HEK293 (cell line): ENCODE results near the gene ZNF189.

ENCODE experiments used
- CTCF ChIA-PET: fragments of 350-600 bp; formaldehyde crosslinking; extraction: SDS; loops from one replicate; lab custom pipeline; 2021; ENCODE audit warnings: antibody characterized with exemption; lab: Yijun Ruan, JAX
- POLR2A ChIA-PET: fragments of 300-600 bp; formaldehyde crosslinking; extraction: SDS; loops from one replicate; lab custom pipeline; 2020; ENCODE audit warnings: antibody characterized with exemption, inconsistent platforms; lab: Yijun Ruan, JAX
- H3K27ac ChIP-seq: fragments of 200-500 bp; sonication (Bioruptor generic); 2 replicates; pipeline ENCODE4 v1.5.1; 2014; ENCODE audit warnings: low read depth, low read length, control low read depth, inconsistent platforms; ENCODE audit errors: extremely low read depth
- H3K36me3 ChIP-seq, 2 experiments: fragments of 200-500 bp in 1 of 2; sonication (Bioruptor generic) in 1 of 2; 1 replicate in 1 of 2; 2 replicates in 1 of 2; pipeline ENCODE4 v1.5.1; 2014 to 2017; ENCODE audit warnings: inconsistent platforms in 2 of 2, low read length in 2 of 2; ENCODE audit not compliant: control insufficient read depth in 2 of 2, insufficient read depth in 1 of 2
- H3K4me1 ChIP-seq: fragments of 200-500 bp; sonication (Bioruptor generic); 2 replicates; pipeline ENCODE4 v1.5.1; 2014; ENCODE audit warnings: mild to moderate bottlenecking, low read length, inconsistent platforms; ENCODE audit not compliant: control insufficient read depth, insufficient read depth
- H3K4me3 ChIP-seq: 2 replicates; pipeline ENCODE4 v1.5.1; 2011; ENCODE audit warnings: low read depth, mild to moderate bottlenecking, control low read depth, low read length, moderate library complexity
- H3K9me3 ChIP-seq: fragments of 200-500 bp; sonication (Bioruptor generic); 2 replicates; pipeline ENCODE4 v1.5.1; 2014; ENCODE audit warnings: low read depth, low read length, inconsistent platforms; ENCODE audit not compliant: control insufficient read depth, insufficient read depth
- IKZF3 ChIP-seq: fragments of 450-650 bp; IDR thresholded peaks from 2 replicates; pipeline ENCODE4 v1.5.0; 2018; ENCODE audit warnings: missing biosample characterization, mild to moderate bottlenecking, missing genetic modification characterization, moderate library complexity
- KLF7 ChIP-seq: fragments of 450-650 bp; formaldehyde crosslinking; IDR thresholded peaks from 2 replicates; pipeline ENCODE4 v1.5.1; 2016; ENCODE audit warnings: missing biosample characterization, missing genetic modification characterization, borderline replicate concordance
- MZF1 ChIP-seq: fragments of 450-650 bp; formaldehyde crosslinking; IDR thresholded peaks from 2 replicates; pipeline ENCODE4 v1.5.1; 2017; ENCODE audit warnings: missing biosample characterization, missing genetic modification characterization, borderline replicate concordance
- SALL2 ChIP-seq: fragments of 450-650 bp; formaldehyde crosslinking; IDR thresholded peaks from 2 replicates; pipeline ENCODE4 v1.5.0; 2017; ENCODE audit warnings: missing biosample characterization, mild to moderate bottlenecking, missing genetic modification characterization, borderline replicate concordance
- SP3 ChIP-seq: fragments of 450-650 bp; formaldehyde crosslinking; IDR thresholded peaks from 2 replicates; pipeline ENCODE4 v1.5.1; 2016; ENCODE audit warnings: missing biosample characterization, missing genetic modification characterization
- WT1 ChIP-seq: fragments of 450-650 bp; formaldehyde crosslinking; IDR thresholded peaks from 2 replicates; pipeline ENCODE4 v1.5.1; 2016; ENCODE audit warnings: missing biosample characterization, missing genetic modification characterization
- ZNF214 ChIP-seq: fragments of 450-650 bp; formaldehyde crosslinking; IDR thresholded peaks from 2 replicates; pipeline ENCODE4 v1.5.1; 2017; ENCODE audit warnings: missing biosample characterization, mild to moderate bottlenecking, missing genetic modification characterization, borderline replicate concordance
- ZNF223 ChIP-seq: fragments of 450-650 bp; formaldehyde crosslinking; IDR thresholded peaks from 2 replicates; pipeline ENCODE4 v1.5.1; 2016; ENCODE audit warnings: missing biosample characterization, missing genetic modification characterization
- ZNF302 ChIP-seq: fragments of 450-650 bp; formaldehyde crosslinking; IDR thresholded peaks from 2 replicates; pipeline ENCODE4 v1.5.1; 2016; ENCODE audit warnings: missing biosample characterization, missing genetic modification characterization, low read depth
- ZNF560 ChIP-seq: fragments of 450-650 bp; formaldehyde crosslinking; IDR thresholded peaks from 2 replicates; pipeline ENCODE4 v1.5.1; 2017; ENCODE audit warnings: missing biosample characterization, missing genetic modification characterization, borderline replicate concordance
- ZNF571 ChIP-seq: fragments of 450-650 bp; formaldehyde crosslinking; IDR thresholded peaks from 2 replicates; pipeline ENCODE4 v1.5.0; 2017; ENCODE audit warnings: missing biosample characterization, missing genetic modification characterization
- ZNF768 ChIP-seq: fragments of 450-650 bp; formaldehyde crosslinking; IDR thresholded peaks from 2 replicates; pipeline ENCODE4 v1.5.1; 2018; ENCODE audit warnings: missing biosample characterization, mild to moderate bottlenecking, missing genetic modification characterization
- TF ChIP-seq, protein P1 (sequence below): fragments of 450-650 bp; formaldehyde crosslinking; conservative IDR thresholded peaks from 2 replicates; pipeline ENCODE4 v1.5.1; 2016; ENCODE audit warnings: low read depth, missing biosample characterization, missing genetic modification characterization
- TF ChIP-seq, protein P2 (sequence below): fragments of 450-650 bp; formaldehyde crosslinking; IDR thresholded peaks from 2 replicates; pipeline ENCODE4 v1.5.1; 2016; ENCODE audit warnings: missing biosample characterization, missing genetic modification characterization
- TF ChIP-seq, protein P3 (sequence below): fragments of 450-650 bp; formaldehyde crosslinking; IDR thresholded peaks from 2 replicates; pipeline ENCODE4 v1.5.1; 2017; ENCODE audit warnings: missing biosample characterization, missing genetic modification characterization

Gene ZNF189

DNA sequence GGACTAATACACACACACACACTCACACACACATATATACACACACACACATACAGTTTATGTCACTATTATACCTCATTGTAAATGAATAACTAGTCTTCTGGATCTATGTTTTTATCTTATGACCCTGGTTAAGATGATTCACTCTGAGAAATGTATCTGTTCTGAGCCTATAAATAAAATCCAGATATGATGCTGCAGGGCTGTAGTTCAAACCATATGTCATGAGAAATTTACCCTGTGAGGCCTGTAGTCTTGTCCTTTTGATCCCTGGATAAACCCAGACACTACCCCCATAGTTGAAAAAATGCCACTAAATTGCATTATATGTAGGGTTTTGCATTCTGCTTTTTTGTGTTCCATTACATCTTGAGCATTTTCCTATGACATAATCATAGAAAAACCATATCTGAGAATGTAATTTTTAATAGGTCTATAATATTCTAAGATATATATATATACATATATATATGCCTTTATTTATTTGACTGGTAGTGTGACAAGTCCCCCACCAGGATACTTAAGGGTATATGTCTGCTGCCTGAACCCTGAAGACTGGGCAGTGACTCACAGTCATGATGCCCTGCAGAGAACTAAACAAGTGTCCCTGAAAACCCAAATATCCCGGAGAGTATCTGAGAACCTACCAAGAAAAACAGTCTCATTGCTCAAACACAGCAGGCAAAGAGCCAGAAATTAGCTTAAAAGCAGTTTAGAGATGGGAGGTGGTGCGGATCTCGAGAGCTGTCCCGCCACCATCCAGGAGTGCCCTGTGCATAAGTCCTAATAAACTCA lies 55.3 kb downstream of the ZNF189 start (continued):
- TF ChIP-seq, protein P1, sequence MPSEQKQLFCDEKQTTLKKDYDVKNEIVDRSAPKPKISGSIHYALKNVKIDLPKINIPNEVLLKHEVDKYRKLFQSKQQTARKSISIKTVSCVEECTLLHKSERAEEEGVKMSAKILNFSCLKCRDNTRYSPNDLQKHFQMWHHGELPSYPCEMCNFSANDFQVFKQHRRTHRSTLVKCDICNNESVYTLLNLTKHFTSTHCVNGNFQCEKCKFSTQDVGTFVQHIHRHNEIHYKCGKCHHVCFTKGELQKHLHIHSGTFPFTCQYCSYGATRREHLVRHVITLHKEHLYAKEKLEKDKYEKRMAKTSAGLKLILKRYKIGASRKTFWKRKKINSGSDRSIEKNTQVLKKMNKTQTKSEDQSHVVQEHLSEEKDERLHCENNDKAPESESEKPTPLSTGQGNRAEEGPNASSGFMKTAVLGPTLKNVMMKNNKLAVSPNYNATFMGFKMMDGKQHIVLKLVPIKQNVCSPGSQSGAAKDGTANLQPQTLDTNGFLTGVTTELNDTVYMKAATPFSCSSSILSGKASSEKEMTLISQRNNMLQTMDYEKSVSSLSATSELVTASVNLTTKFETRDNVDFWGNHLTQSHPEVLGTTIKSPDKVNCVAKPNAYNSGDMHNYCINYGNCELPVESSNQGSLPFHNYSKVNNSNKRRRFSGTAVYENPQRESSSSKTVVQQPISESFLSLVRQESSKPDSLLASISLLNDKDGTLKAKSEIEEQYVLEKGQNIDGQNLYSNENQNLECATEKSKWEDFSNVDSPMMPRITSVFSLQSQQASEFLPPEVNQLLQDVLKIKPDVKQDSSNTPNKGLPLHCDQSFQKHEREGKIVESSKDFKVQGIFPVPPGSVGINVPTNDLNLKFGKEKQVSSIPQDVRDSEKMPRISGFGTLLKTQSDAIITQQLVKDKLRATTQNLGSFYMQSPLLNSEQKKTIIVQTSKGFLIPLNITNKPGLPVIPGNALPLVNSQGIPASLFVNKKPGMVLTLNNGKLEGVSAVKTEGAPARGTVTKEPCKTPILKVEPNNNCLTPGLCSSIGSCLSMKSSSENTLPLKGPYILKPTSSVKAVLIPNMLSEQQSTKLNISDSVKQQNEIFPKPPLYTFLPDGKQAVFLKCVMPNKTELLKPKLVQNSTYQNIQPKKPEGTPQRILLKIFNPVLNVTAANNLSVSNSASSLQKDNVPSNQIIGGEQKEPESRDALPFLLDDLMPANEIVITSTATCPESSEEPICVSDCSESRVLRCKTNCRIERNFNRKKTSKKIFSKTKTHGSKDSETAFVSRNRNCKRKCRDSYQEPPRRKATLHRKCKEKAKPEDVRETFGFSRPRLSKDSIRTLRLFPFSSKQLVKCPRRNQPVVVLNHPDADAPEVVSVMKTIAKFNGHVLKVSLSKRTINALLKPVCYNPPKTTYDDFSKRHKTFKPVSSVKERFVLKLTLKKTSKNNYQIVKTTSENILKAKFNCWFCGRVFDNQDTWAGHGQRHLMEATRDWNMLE (tag by site-specific recombination), result no peak
- TF ChIP-seq ZNF560, result no peak
- TF ChIP-seq ZNF223 (tag by site-specific recombination), result no peak
- TF ChIP-seq WT1, result no peak
- TF ChIP-seq MZF1, result no peak
- TF ChIP-seq ZNF571 (tag by site-specific recombination), result no peak
- no peak for TF ChIP-seq SP3 (tag by site-specific recombination)
- TF ChIP-seq KLF7 (tag by site-specific recombination), result no peak
- TF ChIP-seq ZNF214, result no peak
- TF ChIP-seq, protein P2, sequence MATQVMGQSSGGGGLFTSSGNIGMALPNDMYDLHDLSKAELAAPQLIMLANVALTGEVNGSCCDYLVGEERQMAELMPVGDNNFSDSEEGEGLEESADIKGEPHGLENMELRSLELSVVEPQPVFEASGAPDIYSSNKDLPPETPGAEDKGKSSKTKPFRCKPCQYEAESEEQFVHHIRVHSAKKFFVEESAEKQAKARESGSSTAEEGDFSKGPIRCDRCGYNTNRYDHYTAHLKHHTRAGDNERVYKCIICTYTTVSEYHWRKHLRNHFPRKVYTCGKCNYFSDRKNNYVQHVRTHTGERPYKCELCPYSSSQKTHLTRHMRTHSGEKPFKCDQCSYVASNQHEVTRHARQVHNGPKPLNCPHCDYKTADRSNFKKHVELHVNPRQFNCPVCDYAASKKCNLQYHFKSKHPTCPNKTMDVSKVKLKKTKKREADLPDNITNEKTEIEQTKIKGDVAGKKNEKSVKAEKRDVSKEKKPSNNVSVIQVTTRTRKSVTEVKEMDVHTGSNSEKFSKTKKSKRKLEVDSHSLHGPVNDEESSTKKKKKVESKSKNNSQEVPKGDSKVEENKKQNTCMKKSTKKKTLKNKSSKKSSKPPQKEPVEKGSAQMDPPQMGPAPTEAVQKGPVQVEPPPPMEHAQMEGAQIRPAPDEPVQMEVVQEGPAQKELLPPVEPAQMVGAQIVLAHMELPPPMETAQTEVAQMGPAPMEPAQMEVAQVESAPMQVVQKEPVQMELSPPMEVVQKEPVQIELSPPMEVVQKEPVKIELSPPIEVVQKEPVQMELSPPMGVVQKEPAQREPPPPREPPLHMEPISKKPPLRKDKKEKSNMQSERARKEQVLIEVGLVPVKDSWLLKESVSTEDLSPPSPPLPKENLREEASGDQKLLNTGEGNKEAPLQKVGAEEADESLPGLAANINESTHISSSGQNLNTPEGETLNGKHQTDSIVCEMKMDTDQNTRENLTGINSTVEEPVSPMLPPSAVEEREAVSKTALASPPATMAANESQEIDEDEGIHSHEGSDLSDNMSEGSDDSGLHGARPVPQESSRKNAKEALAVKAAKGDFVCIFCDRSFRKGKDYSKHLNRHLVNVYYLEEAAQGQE, result no peak
- TF ChIP-seq, protein P3, sequence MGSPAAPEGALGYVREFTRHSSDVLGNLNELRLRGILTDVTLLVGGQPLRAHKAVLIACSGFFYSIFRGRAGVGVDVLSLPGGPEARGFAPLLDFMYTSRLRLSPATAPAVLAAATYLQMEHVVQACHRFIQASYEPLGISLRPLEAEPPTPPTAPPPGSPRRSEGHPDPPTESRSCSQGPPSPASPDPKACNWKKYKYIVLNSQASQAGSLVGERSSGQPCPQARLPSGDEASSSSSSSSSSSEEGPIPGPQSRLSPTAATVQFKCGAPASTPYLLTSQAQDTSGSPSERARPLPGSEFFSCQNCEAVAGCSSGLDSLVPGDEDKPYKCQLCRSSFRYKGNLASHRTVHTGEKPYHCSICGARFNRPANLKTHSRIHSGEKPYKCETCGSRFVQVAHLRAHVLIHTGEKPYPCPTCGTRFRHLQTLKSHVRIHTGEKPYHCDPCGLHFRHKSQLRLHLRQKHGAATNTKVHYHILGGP (tag by site-specific recombination), result no peak

DNA sequence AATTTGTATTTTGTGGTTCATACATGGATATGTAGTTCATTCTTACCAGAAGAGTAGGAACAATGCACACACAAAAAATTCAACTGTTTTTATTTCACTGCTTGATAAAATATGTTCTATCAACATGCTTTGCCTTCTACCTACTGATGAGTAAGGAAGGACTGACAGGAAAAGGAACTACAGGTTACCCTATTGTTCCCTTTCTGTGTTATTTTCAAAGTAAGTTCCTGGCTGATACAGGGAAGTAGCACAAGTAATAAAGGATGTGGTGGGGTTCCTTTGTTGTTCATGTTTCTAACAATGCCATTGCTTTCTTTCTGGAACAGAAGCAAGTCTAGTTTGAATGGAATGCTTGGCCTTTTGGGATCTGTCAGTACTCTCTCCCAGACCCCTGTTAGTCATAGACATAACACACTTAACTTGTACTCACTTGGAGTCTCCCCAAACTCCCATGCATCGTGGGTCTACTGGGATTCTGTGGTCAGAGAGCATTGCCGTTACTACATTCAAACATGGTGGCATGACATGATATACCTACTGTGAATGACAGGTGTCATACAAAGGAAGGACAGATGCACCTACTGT lies 57.1 kb downstream of the ZNF189 start:
- H3K4me3 ChIP-seq, result no peak overlapping the region
- POLR2A ChIA-PET, result no interaction called here
- TF ChIP-seq ZNF768 (tag by site-specific recombination), result no peak
- TF ChIP-seq IKZF3 (tag by site-specific recombination), result no peak
- no peak for TF ChIP-seq SALL2 (tag by site-specific recombination)
- no peak for TF ChIP-seq ZNF302 (tag by site-specific recombination)
- no peaks in the 10 kb centered on the region for H3K4me1 ChIP-seq
- H3K36me3 ChIP-seq, result no peaks in the 10 kb centered on the region
- CTCF ChIA-PET, result interaction anchor here (1.5 to 15.0 kb wide), 3 partner anchors 9 to 112 kb away, joined by 5 to 396 read pairs (median 6); partner anchors contain the start of gene RNF20
- H3K27ac ChIP-seq, result no peak overlapping the region
- no peaks in the 10 kb centered on the region for H3K9me3 ChIP-seq
